ENCODE measurements around the gene TTLL9.

The TTLL9 gene

GRCh38 chr20:31977080-31977479 lies 106.6 kb downstream of the TTLL9 start:
- no peak for DNase-seq (ENCODE audit: low read depth in 2 of 2)

- DNase-seq (ENCODE audit: low read depth in 2 of 2) = no peak
These were observed 109.4 kb downstream of the TTLL9 start for GRCh38 chr20:31979713-31980426.

- no peak for DNase-seq (ENCODE audit: low read depth in 2 of 2)
These were observed 111.3 kb downstream of the TTLL9 start for GRCh38 chr20:31981784-31982183.

DNA sequence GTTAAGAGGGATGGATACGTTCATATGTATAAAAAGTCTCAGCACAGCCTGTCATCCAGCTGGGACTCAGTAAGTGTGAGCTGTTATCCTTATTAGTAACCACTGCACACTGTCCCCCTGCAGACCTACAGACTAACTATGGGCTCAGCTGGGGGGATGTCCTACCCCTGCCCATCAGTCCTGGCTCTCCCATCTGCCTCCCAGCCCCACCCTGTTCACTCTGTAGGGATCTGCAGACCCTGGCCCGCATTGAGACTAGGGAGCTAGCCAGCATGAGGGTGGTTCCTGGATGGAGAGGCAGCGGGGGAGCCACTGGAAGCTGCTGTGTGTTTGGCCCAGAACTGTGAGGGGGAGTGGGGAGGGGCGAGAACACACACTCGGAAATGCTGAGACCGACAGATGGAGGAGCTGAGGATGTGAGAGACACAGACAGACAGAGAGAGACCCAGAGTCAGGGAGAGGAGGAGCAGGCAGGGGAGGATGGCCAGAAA lies 114.6 kb downstream of the TTLL9 start:
- DNase-seq (ENCODE audit: low read depth in 2 of 2) = no peak

- no peak for DNase-seq (ENCODE audit: low read depth in 2 of 2)
These were observed 117.3 kb downstream of the TTLL9 start for GRCh38 chr20:31987744-31988143.

GRCh38 chr20:31988430-31989015 lies 118.1 kb downstream of the TTLL9 start:
- no peak for DNase-seq (ENCODE audit: low read depth in 2 of 2)

GRCh38 chr20:31989030-31989645 lies 118.7 kb downstream of the TTLL9 start:
- no peak for DNase-seq (ENCODE audit: low read depth in 2 of 2)

DNA sequence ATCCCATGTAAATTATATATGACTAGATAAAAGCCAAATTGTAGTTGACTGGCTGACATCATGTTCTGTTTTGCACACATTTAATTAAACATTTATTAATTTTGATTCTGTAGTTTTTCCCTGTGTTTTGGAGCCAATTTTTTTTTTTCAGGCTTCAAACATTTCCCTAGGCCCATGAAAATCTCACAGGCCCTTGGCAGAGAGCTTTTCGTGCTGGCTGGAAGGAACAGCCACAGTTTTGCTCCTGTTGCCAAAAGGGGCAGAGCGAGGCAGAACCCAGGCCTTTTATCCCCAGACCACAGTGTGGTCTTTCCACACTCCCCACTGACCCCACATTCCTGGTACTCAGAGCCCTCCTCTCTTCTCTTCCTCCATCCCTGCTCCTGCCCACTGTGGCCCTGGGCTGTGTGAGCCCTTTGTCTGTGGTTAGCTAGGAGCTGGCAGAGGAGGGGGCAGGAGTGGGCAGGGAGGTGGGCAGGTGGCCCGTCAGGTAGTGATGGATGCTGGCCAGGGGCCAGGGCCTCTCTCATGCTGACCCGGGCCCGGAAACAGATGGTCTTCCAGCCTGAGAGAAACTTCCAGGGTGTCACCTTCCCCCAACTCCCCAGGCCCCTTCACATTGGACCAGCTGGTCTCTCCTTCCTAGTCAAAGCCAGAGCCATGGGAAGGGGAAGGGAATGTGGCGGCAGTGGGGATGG lies 120.4 kb downstream of the TTLL9 start:
- no peak for DNase-seq (ENCODE audit: low read depth in 2 of 2)

DNA sequence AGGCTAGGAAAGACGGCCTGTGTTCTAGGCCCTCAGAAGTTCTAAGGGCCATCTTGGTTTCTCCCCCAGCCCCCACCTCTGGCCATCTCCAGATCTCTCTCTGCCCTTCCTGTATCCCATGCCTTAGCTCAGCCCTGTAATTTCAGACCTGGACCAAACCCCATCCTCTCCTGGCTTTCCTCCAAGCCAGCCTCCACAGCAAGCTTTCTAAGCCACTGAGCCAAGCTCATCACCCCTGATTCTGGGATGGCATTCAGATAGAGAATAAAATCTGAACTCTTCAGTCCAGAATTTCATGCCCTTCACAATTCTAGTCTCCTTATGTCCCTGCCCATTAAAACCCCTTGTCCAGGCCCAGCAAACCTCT lies 120.9 kb downstream of the TTLL9 start:
- DNase-seq (ENCODE audit: low read depth in 2 of 2) = no peak

DNA sequence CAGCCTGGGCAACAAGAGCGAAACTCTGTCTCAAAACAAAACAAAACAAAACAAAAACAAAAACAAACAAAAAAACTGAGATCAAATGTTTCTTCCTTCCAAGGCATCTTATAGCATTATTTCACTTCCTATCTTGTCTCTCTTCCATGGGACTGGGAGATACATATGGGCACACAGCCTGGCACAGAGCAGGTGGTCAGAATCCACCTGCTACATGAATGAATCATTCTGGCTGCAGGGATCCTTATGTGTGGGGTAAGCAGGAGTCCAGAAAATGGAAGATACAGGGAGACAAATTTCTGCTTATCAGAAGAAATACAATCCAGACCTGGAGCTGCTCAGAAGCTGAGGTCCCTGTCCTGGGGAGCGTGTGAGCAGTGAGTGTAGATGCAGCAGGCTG lies 121.7 kb downstream of the TTLL9 start:
- DNase-seq (ENCODE audit: low read depth in 2 of 2) = no peak
